Testis (tissue), 2 donors: Measurements from ENCODE around the gene GPC3.

Experiments
- POLR2A ChIP-seq: fragments of 450-650 bp; IDR thresholded peaks from one replicate; pipeline ENCODE4 v1.6.1; 2017; ENCODE audit warnings: antibody characterized with exemption, mild to moderate bottlenecking, moderate library complexity
- TF ChIP-seq, protein P1 (sequence below), 3 experiments: fragments of 450-650 bp in 2 of 3; fragments of 200-600 bp in 1 of 3; sonication (generic) in 1 of 3; IDR thresholded peaks; one replicate each; pipeline ENCODE4 v1.5.1; 2016 to 2019; ENCODE audit warnings: antibody characterized with exemption in 3 of 3, mild to moderate bottlenecking in 2 of 3, moderate library complexity in 1 of 3

DNA sequence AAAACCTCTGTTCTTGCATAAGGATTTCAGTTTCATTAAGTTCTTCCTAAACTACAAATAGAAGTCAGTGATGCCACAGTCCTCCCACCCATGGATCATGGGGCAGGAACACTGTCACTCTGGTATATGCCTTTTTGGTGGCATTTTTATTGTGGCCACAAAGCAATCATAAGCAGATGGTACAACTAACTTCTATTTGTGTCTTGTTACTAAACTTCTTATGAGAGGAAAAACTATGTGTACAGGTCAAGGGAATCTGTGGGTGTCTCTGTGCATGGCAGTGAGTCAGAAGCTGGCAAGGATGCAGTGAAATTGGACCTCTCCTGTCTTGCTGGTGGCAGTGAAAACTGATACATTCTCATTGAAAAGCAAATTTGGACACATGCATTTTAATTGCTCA is 325.1 kb downstream of the GPC3 start:
- TF ChIP-seq, protein P1, sequence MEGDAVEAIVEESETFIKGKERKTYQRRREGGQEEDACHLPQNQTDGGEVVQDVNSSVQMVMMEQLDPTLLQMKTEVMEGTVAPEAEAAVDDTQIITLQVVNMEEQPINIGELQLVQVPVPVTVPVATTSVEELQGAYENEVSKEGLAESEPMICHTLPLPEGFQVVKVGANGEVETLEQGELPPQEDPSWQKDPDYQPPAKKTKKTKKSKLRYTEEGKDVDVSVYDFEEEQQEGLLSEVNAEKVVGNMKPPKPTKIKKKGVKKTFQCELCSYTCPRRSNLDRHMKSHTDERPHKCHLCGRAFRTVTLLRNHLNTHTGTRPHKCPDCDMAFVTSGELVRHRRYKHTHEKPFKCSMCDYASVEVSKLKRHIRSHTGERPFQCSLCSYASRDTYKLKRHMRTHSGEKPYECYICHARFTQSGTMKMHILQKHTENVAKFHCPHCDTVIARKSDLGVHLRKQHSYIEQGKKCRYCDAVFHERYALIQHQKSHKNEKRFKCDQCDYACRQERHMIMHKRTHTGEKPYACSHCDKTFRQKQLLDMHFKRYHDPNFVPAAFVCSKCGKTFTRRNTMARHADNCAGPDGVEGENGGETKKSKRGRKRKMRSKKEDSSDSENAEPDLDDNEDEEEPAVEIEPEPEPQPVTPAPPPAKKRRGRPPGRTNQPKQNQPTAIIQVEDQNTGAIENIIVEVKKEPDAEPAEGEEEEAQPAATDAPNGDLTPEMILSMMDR (IDR thresholded peaks at IDR 0.05) = no peak
- no peak for TF ChIP-seq POLR2A
